Measurements from ENCODE around the gene RECQL5.

RECQL5 gene

DNA sequence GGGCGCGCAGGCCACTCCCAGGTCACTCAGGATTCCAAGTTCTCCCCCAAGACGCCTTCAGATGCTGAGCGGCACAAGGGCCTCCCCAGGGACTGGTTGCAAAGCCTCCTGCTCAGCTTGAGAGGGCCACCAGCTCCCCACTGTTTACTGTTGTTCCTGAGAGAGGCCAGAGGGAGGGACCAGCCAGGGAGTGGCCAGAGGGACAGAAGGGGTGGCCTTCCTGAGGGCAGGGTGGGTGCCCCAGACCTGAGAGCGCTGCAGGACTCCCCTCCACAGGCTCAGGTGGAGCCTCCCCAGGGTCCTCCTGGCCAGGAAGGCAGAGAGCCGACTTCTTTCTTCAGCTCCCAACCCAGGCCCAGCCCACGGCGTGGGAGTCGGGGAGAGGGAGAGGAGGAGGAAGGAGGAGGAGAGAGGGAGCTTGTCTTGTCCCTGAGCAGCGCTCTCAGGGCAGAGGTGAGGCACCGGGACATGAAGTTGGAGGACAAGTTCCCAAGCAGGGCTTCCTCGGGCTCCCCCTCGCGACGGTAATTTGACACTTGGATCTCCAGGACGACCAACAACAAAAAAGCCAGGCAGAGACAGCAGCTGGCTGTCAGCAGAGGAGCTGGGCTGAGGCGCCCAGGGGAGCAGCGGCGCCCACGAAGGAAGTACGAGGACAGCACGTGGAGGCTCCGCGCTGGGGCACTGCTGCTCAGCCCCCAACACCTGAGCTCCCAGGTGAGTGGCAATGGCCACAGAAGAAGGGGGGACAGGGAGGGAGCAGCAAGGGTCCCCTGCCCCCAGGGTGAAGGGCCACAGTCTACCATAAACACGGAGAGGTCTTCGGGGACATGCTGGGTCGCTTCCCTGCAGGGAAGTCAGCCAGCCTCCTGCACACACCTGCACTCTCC, 33.2 kb downstream of the RECQL5 start:
- DNase-seq (ENCODE audit: low spot score): peak; percentile 88

DNA sequence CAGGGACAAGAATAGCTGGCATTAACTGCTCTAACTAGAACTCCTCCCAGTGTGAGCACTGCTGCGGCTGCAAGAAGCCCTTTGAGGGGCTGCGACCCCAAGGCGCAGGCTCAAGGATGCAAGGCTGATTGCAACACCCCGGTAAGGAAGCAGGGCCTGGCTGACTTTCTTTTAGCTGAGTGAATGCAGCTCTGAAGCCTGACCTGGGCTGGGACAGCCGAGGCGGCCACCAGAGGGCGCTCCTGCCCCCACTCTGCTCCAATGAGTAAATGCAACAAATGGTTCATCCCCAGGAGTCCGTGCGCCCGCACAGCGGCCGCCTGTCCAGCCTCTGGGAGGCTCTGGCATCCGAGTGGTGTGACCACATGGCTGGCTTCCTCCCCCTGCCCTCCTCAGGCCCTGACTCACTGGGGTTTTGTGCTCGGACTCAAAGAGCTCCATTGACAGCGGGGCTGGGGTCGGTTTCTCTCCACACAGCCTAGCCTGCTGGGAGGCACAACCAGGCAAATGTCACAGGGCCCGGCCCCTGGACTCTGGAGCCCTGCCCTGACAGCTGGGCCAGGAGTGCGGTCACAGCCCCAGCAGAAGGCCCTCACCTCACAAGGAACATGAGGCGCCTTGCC, 34.0 kb downstream of the RECQL5 start, which contains the start of gene SMIM5:
TSS of gene SMIM5 (plus strand) at position 572 of the 623 bp plus-strand sequence. CDS start 6,768 bp downstream, outside the sequence.
- peak; percentile 99 for DNase-seq (ENCODE audit: low spot score)

DNA sequence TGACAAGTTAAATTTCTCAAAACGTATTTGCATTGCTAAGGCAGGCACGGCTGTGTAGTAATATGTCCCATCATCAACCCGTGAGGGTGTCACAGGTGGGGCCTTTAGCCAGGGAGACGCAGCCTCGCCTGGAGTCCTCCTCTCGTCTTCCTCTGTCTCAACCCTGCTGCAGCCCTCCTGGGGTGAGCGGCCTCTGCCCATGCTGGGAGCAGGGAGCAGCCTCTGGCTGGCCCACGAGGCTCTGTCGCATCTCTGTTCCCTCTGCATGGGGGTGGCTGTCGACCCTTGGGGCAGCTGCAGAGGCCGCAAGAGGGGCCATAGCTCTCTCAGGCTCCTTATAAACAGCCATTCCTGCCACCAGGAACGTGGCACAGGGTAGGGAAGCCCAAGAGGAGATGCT, 34.5 kb downstream of the RECQL5 start:
- no peak for DNase-seq (ENCODE audit: low spot score)

DNA sequence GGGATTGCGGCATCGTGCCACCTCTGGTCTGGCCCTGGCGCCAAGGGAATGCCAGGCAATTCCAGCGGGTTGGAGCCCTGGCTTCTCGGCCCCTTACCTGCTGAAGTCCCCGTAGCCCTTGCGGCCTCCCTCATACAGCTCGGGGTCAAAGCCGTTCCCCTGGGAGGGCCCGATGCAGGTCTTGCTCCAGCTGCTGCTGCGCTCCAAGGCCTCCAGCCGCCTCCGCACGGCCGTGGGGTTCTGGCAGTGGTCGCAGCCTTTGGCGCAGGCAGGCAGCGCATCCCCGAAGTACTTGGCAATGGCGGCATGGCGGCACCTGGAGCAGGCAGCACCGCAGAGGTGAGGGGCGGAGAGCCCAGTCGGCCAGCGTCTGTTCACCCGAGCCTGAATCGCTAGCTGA, 35.6 kb downstream of the RECQL5 start:
- DNase-seq (ENCODE audit: low spot score): no peak

DNA sequence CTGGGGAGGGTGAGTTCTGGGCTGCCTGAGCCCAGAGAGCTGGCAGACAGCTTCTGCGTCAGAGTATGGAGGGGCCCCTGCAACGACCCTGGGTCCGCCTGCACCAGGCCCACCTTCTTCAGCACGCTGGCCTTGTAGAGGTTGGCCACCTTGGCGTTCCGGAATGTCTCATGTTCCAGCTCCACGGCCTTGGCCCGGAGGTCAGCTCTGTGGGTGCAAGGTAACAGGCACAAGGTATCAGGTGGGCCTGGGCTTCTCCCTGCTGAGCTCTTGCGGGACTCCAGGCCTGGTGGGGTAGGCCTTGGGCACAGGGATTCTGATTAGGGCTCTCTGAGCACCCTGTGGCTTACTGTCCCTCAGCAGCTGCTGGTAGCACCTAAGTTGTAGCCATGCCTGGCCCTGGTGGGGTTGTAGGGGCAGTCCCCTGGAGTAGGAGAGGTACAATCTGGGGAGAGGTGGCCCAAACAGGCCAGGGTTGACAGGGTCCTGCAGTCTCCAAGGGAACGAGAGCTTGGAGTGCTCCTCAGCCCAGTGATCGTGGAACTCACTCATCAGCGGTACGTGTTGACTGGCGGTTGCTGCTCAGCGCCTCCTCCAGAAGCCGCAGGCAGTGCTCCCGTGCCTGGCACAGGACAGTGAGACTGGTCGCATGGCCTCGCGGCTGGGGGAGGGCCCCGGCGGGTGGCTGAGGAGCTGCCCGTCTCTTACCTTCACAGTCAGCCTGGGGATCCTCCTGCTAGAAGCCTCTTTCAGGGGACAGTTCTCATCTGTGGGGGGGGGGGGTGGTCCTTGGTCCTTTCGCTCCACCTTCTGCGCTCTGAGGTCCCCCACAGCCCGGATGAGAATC, 36.7 kb downstream of the RECQL5 start:
- DNase-seq (ENCODE audit: low spot score): no peak

DNA sequence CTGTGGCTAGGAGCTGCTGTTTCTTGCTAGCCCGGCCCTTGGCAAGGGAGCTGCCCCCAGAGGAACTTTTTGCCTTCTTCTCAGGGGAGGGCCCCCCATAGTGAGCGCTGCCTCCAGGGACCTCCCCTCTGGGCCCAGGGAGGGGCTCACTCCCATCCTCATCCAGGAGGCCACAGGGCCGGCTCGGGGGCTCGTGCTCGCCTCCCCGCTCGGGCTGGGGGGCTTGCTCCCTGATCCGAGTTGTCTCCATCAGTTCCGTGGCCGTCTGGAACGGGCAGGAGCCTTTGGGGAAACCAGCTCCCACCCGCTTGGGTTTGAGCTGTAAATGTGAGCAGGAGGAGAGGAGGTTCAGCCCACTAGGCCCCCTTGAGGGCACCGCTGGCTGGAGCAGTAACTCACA, 37.8 kb downstream of the RECQL5 start:
- no peak for DNase-seq (ENCODE audit: low spot score)

DNA sequence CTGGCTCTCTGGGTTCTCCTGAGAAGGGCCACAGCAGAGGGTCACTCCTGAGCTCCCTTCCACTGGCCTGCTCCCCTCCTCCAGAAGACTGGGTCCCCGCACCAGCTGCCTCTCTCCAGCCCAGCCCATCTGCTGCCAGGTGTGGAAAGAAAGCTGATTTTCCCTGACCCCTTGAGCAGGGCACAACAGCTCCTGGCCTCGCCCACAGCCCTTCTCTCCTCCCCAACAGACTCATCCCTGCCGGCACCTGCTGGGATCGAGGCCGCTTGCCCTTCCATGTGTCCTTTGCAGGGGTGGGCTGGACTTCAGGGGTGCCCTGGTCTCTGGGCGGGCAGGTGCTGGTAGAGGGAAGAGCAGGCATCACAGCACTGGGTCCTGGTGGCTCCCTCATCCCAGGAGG, 38.5 kb downstream of the RECQL5 start:
- no peak for DNase-seq (ENCODE audit: low spot score)

DNA sequence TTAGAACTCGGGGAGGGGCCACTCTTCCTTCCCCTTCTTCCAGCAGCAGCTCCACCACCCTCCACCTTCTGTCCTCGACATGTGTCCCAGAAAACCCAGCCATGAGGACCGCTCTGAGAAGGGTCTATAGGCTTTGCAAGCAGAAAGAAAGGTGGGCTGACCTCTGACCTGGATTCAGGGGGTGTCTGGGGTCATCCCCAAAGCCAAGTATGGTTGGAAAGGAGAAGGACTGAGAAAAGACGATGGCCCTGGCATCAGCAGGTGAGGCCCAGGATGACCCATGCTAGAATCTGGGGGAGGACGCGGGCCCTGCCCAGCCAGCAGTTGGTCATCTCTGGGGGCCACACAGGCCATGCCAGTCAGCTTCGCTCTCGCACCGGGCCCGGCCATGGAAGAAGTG, 39.9 kb downstream of the RECQL5 start:
- no peak for DNase-seq (ENCODE audit: low spot score)

DNA sequence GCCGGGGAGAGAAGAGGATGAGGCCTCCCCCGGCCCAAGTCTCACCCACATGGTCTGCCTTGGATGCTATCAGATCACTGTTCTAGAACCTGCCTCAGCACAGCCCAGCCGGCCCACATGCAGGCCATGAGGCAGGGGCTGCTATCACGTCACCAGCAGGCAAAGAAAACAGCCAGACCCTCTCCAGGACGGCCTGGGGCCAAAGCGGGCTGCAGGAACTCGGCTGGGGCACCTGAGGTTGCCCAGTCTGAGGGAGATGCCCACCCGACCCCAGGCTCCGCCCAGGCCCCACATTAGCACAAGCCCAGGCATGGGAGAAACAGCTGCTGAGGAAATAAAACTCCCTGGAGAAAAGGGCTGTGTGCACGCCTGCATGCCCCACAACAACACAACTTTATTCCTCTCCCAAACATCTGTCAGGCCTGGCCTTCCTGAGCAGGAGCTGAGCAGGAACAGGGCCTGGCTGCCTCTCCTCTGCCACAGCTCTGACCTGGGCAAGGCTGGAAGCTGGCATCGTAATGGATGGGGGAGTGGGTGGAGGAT, 40.4 kb downstream of the RECQL5 start:
- no peak for DNase-seq (ENCODE audit: low spot score)

DNA sequence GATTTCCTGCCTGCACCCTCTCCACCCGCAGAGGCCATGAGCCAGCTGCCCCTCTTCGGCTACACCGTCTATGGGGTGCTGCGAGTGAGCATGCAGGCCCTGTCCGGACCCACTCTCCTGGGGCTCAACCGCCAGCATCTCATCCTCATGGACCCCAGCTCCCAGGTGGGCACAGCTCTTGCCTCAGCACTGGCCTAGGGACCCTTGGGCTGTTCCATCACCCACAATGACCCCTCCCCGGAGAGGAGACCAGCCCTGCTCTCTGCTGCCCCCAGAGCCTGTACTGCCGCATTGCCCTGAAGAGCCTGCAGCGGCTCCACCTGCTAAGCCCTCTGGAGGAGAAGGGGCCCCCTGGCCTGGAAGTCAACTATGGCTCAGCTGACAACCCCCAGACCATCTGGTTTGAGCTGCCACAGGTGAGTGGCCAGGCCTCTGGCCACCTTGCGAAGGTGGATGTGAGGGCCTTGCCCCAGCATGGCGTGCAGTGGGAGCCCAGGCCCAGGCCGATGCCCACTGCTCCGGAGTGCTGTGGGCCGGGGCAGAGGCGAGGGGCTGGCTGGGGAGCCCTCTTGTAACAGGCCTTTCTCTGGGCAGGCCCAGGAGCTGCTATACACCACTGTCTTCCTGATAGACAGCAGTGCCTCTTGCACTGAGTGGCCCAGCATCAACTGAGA, 41.0 kb downstream of the RECQL5 start:
- no peak for DNase-seq (ENCODE audit: low spot score)

DNA sequence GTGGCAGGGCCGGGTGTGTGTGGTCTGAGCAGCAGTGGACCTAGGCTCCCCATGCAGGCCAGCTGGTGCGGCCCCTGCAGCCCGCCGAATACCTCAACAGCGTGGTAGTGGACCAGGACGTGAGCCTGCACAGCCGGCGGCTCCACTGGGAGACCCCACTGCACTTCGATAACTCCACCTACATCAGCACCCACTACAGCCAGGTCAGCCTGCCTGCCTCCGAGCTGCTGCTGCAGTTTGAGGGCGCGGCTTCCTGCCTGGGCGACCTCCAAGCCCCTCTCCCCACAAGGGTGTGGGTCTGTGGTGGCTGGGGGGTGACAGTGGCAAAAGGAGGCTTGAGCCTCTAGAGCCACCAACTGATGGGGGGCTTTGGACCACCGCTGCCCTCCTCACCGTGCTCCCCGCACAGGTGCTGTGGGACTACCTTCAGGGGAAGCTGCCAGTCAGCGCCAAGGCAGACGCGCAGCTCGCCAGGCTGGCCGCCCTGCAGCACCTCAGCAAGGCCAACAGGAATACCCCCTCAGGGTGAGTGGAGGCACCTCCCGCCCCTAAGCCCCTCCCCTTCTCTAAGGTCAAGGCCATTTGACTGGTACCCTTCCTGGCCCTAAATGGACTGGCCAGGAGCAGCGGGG, 42.1 kb downstream of the RECQL5 start:
- no peak for DNase-seq (ENCODE audit: low spot score)

DNA sequence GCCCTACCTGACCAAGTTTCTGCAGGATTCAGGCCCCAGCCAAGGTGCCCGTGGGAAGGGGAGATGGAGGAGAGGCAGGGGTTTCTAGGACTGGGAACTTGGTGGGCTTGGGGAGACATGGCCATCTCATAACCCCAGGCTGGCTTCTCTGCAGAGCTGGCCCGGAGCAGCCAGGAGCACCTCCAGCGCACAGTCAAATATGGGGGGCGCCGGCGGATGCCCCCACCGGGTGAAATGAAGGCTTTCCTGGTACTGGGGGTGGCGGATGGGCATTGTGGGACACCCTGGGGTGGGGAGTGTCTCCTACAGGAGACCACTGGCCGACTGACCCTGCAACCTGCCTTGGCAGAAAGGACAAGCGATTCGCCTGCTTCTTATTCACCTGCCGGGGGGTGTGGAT, 42.9 kb downstream of the RECQL5 start:
- DNase-seq (ENCODE audit: low spot score): no peak

DNA sequence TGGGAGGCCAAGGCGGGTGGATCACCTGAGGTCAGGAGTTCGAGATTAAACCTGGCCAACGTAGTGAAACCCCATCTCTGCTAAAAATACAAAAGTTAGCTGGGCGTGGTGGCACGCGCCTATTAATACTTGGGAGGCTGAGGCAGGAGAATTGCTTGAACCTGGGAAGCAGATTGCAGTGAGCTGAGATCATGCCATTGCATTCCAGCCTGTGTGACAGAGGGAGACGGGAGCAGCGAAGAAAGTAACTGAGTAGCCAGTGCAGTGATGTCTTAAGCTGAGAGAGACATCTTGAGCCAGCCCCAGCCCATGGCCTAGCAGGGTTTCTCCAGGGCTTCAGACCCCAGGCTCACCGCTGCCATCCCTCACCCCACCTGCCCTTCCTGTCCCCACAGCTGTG, 43.6 kb downstream of the RECQL5 start:
- no peak for DNase-seq (ENCODE audit: low spot score)

DNA sequence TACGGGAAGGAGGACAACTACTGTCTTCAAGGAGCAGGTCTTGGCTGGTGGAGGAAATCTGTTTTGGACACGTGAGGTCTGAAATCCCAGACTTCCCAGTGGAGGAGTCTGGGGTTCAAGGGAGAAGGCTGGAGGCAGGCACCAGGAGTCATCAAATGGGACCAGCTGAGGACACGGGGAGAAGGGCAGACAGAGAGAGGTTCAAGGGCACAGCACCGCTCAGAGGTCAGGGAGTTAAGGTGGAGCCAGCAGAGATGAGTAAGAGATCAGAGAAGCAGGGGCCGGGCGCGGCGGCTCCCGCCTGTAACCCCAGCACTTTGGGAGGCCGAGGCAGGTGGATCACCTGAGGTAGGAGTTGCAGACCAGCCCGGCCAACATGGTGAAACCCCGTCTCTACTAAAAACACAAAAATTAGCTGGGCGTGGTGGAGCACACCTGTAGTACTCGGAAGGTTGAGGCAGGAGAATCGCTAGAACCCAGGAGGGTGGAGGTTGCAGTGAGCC, 44.1 kb downstream of the RECQL5 start:
- no peak for DNase-seq (ENCODE audit: low spot score)

DNA sequence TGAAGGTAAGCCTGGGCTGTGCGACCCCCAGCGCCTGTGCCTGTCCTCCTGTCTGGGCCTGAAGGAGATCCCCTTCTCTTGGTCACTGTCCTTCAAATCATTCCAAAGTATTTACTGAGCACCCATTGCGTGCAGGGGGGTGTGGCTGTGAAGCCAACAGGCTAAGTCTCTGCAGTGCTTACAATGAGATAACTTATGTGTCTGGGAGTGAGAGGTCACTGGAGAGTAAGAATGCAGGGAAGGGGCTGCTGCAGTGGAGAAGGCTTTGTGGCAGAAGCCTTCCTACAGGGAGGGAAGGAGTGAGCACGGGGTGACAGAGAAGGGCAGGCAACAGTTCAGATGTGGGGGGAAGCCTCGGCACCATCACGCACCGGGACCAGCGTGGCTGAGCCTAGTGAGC, 44.9 kb downstream of the RECQL5 start:
- no peak for DNase-seq (ENCODE audit: low spot score)

DNA sequence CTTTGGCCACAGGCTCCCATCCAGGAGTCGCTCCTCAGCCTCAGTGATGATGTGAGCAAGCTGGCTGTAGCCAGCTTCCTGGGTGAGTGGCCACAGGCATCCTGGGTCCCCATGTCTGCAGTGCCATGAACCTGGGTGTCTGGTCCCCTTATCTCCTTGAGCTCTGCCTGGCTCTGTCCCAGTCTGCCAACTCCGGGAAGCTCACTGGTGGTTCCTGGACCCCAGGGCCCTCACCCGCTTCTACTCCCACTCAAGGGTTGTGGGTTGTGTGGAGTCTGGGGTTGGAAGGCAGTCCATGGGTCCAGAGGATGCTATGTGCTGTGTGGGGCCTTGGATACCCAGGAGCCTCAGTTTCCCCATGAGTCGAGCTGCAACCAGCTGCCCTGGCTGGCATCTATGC, 45.5 kb downstream of the RECQL5 start:
- DNase-seq (ENCODE audit: low spot score): no peak

DNA sequence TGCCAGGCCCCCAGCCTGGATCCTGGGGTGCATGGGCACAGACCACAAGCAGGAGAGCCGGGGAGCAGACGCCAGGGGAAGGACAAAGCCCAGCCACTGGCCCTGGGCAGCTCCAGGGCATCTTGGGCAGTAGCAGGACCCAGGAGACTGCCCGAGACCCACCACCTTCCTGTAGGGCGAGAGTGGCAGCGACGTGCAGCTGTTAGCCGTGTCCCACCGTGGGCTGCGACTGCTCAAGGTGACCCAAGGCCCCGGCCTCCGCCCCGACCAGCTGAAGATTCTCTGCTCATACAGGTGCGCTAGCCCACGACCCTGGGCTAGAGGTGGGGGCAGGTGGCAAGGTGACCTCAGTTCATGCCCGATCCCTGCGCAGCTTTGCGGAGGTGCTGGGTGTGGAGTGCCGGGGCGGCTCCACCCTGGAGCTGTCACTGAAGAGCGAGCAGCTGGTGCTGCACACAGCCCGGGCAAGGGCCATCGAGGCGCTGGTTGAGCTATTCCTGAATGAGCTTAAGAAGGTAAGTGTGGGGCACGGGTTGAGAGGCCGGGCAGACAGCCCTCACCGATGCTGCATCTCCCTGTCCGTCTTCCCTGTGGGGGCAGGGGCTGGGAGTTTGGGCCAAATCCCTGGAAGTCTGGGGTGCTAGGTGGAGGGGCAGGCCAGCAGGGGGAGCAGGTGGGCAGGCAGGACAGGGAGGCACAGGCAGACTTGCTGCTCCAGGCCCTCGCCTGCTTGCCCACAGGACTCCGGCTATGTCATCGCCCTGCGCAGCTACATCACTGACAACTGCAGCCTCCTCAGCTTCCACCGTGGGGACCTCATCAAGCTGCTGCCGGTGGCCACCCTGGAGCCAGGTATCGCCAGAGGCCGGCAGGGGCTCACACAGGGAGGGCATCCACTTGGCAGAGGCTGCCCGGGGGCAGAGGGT, 47.2 kb downstream of the RECQL5 start:
- no peak for DNase-seq (ENCODE audit: low spot score)

DNA sequence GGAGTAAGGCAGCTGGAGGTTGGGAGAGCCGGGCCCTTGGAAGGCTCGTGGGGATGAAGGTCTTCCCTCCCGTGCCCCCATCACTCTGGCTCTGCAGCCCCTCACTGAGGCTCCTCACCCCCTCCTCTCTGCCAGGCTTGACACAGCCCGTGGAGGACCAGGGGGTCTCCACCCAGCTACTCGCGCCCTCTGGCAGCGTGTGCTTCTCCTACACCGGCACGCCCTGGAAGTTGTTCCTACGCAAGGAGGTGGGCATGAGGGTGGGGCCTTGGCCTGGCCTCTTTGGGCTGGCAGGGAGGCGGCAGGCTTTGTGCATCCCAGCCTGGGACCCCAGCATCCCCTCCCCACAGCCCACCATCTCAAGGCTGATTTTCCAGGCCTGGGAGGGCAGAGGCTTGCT, 49.3 kb downstream of the RECQL5 start:
- DNase-seq (ENCODE audit: low spot score): no peak

DNA sequence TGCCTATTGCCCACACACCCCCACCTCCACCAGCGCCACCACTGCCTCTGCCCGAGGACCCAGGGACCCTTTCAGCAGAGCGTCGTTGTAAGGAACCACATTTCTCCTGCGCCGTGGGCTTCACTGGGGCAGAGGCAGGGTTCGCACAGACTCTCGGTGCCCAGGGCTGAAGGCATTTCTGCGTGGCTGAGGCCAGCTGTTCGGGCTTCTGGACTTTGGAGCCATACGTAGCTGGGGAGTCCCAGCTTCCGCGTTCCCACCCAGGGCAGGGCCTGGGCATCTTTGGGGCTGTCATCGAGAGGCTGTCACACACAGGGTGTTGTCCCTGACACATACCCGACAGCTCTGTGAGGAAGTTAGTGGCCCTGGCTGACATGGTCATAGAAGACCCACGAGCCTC, 49.7 kb downstream of the RECQL5 start:
- DNase-seq (ENCODE audit: low spot score): no peak

DNA sequence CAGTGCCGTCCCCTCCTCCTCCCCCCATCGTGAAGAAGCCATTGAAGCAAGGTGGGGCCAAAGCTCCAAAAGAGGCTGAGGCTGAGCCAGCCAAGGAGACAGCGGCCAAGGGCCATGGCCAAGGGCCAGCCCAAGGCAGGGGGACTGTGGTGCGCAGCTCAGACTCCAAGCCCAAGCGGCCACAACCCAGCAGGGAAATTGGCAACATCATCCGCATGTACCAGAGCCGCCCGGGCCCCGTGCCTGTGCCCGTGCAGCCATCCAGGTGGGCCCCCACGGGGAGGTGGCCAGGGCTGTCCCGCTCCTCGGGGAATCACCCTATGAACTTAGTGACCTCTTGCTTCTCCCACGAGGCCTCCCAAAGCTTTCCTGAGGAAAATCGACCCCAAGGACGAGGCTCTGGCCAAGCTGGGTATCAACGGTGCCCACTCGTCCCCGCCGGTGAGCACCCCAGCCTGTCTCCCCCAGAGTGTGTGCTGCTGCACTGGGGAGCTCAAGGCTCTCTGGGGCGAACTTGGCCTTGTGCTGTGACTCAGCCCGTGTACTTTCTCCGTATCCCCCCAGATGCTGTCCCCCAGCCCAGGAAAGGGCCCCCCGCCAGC, 50.3 kb downstream of the RECQL5 start:
- DNase-seq (ENCODE audit: low spot score): no peak

Data from pons (tissue), 1 donor.